ENCODE results near the gene RCOR3.

RCOR3 gene

DNA sequence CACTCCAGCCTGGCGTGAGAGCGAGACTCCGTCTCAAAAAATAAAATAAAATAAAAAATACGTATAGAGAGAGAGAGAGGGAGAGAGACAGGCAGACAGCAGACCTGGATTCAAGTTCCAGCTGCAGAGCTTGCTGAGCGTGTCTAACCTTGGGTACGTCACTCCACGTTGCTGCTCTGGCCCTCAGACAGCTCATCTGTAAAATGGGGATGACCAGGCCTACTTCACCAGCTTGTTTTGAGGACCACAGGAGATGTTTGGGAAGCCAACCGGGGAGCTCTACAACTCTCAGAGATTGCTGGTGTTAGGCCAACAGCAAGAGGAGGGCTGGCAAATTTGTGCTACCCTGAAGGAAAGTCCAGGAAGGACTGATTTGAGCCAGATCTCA, 67.0 kb downstream of the RCOR3 start:
- DNase-seq: no peak

DNA sequence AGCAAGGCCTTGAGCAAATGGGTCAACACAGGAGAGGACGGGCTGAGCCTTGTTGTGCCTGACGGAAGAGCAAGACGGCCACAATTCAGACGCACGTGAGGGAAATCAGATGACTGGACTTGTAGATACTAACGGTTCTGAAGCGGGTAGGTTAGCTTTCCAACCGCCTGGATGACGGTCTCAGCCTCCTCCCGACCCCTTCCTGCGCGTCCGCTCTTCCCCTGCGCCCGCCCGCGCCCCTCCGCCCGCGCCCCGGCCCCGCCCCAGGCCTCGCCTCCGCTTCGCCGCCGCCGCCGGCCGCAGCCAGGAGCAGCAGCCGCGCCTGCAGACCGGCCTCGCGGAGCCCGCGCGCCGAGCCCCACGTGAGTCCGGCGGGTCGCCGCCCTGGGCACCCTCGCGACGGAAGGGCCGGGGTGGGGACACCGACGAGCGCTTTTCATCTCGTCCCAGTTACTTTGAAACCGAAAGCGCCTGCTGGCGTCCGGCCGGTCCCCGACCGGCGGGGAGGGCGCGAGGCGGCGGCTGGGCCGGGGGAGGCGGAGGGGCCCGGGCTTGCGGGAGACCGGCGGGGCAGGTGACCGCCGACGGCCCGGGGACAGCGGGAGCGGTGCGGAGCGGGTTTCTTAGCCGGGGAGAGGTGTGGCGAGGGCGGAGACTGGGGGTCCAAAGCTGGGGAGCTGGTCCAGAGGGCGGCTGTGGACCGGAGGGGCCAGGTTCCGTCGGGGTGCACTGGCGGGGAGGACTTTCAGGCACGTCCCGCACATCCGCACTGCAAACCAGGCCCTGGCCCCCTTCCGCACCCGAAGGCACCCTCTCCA, 67.6 kb downstream of the RCOR3 start, which contains the start of gene TRAF5:
TRAF5 (plus strand) TSS at position 306 of the 818 bp plus-strand sequence. CDS start 26,407 bp downstream, outside the sequence.
- peak; percentile 45 for DNase-seq

DNA sequence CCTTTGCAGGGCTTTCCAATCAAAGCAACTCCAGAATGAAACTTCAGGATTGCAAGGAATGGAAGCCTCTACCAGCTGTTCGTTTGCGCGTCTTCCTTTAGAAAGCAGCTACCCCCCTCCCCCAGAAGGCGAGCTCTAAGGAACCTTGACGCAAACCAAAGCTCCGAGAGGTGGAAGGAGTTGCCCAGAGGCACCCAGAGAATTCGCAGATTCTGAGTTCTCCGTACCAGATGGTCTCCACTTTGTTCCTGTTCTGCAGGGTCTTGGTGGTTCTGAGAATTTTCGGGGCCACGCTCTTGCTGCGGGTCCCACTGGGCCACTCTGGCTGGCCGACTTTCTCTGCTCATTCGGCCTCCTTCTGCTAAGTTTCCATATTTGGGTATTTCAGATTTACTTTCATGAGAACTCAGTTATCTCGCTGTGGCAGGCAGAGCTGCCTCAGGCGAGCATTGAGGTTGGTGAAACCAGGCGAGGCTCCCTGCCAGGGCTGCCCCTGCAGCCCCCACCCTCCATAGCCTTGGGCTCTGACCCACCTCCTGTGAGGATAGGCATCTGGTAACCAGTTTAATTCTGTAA, 68.3 kb downstream of the RCOR3 start:
- DNase-seq: no peak

DNA sequence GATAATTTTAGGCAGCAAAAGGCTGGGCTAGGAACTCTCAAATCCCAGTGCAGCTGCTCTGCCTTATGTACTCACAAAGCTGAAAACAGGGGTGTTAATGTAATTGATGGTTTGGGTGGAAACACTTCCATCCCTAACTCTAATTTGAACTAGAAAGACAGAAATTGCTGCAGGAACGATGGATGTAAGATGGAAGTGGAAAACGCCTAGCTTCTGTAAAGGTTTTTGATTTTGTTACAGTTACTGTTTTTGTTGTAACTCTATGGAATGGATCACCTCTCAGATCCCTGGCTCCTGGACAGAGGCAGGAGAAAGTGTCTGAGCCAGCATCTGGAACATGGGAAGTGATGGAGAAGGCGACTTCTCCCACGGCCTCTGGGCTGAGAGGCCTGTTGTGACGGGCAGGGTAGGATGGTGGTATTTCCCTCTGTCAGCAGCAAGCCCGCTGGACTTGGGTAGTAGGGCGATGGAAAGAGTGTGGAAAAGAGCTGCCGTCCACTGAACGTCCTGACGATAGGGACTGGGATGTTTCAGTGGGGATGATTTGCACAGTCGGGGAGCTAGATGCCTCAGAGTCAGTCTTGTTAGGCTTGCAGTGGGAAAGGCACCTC, 69.0 kb downstream of the RCOR3 start:
- no peak for DNase-seq

DNA sequence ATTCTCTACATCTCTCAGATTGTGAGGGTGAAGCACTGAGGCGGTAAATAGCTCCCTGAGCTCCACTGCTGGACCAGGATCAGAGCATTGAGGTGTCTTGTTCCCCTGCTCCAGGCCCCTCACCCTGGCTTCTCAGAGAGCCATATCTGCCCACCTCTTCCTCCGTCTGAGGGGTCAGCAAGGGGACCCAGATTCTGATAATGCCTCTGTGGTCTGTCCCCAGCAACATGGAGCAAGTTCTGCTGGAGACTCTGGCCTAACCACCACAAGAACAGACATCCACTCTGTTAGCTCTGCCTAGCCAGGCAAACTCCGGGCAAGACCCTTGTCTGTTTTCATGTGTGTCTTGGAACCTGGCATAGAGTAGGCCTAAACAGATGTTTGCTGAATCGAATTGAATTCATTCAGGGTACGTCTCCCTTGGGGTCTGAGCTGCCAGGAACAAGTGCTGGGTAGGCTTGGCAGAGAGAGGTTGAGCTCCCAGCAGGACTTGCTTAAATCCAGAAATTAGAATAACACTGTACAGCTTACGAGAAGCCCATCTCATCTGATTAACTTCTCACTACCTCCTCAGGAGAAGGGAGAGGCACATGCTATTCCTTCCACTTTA, 69.8 kb downstream of the RCOR3 start:
- no peak for DNase-seq

DNA sequence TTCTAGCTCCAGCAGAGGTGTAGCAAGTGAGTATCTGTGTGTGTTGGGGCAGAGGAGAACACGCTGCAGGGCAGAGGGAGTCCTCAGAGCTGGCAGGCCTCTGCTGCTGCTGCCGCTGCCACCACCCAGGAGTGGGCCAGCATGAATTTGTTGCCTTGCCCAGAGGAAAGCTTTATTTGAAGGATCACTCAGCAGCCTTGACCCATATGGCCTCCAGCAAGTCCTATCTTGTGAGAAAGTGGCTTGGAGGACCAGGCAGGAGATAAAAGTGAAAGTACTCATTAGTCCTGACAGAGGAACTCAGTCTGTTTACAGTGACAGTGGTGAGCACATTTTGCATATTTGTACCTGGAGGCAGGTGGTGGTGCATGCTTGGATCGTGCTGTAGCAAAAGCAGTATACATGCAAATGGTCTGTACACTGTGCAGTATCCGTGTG, 70.6 kb downstream of the RCOR3 start:
- DNase-seq: no peak

- no peak for DNase-seq
Measured at GRCh38 chr1:211330282-211330936, 71.2 kb downstream of the RCOR3 start.

GRCh38 chr1:211331011-211331709, 72.0 kb downstream of the RCOR3 start:
- DNase-seq: no peak

DNA sequence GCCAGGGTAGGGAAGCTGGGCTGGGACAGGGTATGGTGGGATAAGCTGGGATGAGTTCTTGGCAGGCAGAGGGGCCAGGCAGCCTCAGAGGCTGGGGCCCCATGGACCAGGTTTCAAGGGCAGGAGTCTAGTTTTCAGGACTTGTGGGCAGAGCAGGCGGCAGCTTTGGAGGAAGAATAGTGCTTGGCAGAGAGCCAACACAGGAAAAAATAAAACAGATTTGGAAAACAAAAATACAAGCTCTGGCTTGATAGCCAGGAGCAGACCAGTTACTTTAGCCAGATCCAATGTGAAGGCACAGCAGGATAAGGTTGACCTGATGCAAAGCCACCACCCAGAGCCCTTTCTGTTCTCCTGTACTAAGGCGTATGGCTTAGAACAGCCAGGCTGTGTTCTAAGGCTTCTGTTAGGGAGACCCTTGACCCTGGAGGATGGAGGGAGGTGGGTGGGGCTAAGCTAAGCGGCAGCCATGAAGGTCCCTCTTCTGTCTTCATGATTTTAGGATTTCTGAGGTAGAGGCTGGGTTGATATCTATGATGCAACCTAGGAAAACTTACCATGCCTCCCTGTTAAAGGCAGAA, 73.0 kb downstream of the RCOR3 start:
- DNase-seq: no peak

DNA sequence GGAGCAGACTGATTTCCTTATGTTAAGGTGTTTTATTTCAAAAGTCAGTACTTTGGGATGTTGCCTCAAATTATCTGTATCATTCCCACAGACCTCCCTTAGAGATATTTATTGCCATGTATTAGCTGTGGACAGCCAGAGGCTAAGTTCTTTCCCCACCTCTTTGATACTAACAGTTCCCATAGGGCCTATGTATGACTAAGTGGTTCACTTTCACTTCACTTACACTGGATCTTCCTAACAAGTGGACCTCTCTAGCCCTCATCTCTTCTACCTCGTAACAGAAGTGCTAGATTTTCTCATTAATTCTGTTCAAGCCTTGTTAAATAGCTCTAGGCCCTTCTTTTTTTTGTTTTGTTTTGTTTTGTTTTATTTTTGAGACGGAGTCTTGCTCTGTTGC, 73.7 kb downstream of the RCOR3 start:
- DNase-seq: no peak

- no peak for DNase-seq
Measured at GRCh38 chr1:211333906-211334305, 74.7 kb downstream of the RCOR3 start.

DNA sequence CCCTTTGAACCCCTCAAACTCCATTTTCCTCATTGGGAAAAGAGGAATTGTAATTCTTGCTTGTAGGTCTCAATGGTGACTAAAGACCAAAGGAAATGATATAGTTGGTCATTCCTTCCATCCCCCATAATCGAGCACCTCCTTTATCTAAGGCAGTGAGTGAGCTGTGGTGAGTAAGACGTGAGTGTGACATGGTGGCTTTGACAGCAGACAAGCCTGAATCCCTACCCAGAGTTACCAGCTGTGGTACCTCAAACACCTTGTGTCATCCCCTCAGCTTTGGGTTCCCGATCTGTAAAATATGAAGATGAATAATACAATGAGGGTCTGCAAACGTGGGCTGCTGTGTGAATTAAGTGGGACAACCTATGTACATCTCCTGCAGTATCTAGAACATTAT, 75.8 kb downstream of the RCOR3 start:
- DNase-seq: no peak

DNA sequence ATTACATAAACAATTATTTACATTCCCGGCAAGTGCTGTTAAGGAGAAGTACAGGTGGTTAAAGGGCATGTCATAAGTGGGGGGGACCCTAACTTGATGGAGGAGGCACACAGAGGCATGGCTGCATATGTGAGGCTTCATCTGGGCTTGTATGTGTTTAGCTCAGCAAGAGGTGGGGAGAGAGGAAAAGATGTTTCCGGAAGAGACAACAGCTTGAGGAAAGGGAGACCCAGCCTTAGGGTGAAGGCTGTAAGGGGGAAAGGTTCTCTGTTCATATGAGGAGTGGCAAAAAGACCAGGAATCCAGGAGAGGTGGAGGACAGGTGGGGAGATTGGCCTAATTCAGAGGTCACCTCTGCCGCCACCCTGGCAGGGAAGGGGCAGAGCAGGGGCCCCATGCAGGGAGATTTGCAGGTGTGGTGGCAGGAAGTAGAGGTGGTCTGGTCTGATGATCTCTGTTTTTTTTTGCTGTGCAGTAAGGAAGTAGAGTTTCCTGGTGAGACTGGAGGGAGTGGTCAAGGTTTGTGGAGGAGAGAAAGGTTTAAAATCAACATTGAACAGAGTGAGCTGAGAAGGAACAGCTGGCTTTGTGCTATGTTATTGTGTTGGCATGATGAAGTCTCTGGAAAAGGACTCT, 76.5 kb downstream of the RCOR3 start:
- DNase-seq: no peak

GRCh38 chr1:211336161-211336560, 77.0 kb downstream of the RCOR3 start:
- DNase-seq: no peak

DNA sequence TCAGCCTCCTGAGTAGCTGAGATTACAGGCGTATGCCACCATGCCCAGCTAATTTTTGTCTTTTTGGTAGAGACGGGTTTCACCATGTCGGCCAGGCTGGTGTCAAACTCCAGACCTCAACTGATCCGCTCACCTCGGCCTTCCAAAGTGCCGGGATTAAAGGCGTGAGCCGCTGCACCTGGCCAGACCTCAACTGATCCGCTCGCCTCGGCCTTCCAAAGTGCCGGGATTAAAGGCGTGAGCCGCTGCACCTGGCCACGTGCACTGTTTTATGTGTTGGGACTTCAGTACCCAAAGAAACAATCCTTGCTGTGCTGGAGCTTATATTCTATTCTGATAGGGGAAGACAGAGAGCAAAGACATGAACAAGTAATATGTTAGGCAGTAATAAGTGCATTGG, 77.6 kb downstream of the RCOR3 start:
- no peak for DNase-seq

DNA sequence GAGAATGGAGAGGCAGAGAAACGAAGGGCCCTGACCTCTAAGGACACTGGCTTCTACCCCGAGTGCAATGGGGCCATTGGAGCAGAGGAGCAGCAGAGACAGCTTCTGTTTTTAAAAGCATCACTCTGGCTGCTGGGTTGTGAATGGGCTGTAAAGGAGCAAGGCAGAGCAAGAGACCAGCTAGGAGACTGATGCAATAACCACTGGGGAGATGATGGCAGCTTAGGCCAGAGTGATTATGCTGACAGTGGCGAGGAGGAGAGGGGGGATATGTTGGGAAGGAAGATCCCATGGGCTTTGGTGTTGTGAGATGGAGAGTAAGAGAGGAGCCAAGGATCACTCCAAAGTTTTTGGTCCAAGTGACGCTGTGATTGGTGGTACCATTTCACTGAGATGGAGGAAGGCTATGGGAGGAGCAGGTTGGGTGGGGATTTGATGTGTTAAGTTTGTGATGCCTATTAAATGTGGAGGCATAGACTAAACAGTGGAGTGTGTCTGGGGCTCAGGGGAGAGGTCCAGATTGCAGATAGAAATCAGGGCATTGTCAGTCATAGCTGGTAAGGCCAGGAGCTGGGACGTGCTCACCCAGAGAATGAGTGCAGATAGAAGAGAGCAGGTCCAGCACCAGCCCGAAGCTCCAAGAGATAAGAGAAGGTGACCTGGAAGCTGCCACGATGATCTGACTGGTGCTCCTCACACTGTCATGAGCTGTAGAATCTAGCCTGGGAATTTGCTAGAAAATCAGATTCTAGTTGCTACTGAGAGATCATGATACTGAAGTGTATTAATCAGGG, 78.5 kb downstream of the RCOR3 start:
- DNase-seq: no peak

DNA sequence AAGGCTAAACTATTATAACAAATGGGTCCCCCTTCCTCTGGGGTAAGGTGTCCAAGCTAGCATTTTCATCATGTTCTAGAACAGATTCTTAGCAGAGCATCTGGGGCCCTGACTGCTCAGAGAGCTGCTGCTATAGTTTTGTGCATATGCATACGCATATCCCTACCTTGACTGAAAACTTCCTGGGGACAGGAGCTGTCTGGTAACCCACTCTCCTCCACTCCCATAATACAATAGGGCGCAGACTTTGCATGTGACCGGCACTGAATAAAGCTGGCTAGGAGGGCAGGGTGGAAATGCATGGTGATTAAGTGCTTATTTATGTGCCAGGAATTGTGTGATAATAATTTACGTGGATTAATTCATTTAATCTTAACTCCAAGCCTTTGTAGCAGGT, 79.1 kb downstream of the RCOR3 start:
- DNase-seq: no peak

DNA sequence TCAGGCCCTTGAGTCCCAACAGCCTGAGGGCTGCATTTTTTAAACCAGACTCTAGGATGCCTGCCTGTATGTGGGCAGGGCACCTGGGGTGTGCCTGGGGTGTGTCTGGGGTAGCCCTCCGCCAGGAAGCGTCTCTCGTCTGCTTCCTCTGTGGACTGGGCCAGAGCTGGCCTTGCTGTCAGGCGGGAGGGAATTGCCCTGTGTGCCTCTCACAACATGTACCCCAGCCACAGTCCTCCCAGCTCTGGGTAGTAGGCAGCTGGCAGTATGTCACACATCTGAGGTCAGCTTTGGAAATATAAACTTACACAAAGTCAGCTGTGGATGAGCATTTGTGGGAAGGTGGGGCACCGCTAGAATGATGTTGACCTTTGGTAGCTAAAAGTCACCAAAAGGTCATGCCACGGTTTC, 80.5 kb downstream of the RCOR3 start:
- no peak for DNase-seq

- DNase-seq: no peak
Measured at GRCh38 chr1:211340622-211341507, 81.7 kb downstream of the RCOR3 start.

DNA sequence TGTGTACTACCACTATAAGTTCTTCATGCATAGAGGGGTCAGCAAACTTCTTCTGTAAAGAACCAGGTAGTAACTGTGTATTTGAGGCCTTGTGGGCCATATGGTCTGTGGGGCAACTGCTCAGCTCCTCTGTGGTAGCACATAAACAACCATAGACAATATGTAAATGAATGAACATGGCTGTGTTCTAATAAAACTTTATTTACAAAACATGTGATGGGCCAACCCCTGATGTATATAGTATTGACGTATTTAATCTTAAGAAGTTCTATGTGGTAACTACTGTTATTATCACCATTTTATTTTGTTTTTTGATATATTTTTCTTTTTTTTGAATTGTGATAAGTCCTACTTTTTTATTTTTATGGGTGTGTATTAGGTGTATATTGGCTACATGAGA, 82.8 kb downstream of the RCOR3 start:
- no peak for DNase-seq
